Stromal cell of bone marrow (primary cell): ENCODE results near the gene ADGRB3.
"Not testable (repeated sequence)": the region's sequence is repeated elsewhere in the genome, so short reads cannot be mapped to it uniquely, and the experiment has no call there.

Source experiments
- DNase-seq: peaks from one replicate; pipeline ENCODE4 v3.0.0-alpha.2; 2012; ENCODE audit warnings: low read depth

The ADGRB3 gene

DNA sequence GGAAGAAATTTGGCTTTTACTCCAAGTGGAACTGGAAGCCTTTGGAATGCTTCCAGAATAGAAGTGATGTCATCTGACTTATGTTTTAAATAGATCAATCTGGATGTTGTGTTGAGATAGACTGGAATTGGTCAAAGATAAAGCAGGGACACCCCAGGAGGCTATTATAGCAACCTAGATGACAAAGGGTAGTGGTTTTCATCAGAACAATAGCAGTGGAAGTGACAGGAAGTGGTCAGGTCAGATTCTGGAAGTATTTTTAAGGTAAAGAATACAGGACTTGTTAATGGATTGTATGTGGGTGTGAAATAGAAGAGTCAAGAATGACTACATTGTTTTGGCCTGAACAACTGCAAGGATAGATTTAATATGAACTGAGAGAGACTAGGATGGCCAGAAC, 191.4 kb downstream of the ADGRB3 start:
- DNase-seq: no peak

DNA sequence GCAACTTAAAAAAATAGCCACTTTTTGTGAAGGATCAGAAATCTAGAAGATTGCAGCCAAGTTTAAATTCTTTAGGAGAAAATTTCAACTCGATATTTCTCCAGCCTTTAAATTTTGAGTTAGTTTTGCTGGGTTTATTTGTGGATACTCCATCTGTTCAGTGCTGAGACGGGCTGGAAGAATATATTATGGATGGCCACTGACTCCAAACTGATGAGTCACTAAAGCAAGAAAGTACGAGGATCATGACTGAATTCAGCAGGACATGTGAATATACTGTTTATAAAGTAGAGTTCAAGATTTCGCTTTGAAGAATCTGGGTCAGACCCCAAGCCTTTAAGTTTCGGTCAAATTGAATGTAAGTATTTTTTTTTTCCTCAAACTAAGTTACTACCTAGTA, 199.5 kb downstream of the ADGRB3 start:
- peak; percentile 2 for DNase-seq

DNA sequence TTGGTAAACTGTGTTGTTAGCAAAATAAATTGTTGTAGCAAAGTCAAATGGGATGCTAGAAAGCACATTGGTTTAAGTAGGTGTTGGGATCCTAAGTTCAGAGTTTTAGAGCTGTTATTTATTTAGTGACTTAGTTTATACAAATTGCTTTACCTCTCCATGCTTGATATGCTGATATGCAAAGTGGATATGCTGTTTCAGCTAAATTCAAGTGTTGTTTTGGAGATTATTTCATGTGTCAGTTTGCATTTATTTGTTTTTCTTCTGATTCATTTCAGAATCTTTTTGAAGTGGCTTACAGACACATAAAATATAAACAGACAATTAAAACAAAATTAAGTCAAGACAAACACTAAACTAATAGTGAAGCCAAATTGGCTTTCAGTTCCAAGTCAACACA, 203.5 kb downstream of the ADGRB3 start:
- no peak for DNase-seq

DNA sequence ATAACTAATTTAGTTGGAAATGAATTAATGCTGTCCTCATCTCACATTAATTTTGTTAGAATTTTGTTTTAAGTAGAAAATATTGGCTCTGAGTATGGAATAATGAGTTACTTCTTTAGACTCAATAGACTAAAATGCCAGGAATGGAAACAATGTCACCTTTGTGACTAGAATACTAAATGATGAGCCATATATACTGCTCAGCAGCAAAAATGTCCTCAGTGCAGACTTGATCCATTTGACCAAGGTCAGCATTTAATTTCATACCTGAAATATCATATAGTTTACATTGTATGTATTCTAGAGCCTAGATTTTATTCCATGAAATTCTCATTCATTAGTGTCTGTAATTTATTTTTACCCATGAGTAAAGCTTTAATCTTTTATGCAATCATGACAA, 217.7 kb downstream of the ADGRB3 start:
- DNase-seq: no peak

DNA sequence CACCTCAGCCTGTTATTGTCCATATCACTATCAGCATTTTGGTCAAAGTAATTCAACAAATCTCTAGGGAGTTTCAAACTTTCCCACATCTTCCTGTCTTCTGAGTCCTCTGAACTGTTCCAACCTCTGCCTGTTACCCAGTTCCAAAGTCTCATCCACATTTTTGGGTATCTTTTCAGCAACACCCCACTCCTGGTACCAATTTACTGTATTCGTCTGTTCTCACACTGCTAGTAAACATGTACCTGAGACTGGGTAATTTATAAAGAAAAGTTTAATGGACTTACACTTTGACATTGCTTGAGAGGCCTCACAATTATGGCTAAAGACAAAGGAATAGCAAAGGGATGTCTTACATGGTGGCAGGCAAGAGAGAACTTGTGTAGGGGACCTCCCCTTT, 224.2 kb downstream of the ADGRB3 start:
- DNase-seq: no peak

DNA sequence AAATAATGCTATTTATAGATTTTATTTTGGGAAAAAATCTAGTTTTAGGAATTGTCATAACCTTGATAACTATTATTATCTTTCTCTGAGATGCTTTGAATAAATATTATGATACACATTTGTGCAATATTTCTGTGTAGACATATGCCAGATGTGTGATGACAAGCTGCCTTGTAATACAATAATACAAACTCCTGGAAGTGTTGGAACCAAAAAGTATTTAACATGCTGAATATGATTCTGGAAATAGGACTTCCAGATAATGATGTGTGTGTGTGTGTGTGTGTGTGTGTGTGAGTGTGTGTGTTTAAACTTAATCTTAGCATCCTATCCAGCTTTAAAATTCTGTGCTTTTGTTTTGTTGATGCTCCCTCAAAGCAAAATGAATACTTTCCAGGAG, 233.6 kb downstream of the ADGRB3 start:
- DNase-seq: no peak

DNA sequence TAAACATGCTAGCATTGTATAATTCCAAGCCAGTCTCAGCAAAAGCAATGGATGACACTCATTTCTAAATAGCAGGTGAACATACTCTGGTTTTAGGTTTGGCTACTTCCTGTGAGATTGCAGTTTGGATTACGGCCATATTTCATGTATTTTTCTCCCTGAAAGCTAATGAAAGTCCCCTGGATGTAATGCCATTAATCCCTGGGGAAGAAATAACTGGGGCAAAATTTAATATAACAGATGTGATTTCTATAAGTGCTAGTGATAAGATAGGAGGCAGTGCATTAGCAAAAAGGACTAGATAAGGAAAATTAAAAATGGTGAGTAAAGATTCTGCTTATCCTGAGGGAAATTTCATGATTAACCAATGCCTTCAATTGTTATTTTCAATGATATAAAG, 238.2 kb downstream of the ADGRB3 start:
- DNase-seq: no peak

DNA sequence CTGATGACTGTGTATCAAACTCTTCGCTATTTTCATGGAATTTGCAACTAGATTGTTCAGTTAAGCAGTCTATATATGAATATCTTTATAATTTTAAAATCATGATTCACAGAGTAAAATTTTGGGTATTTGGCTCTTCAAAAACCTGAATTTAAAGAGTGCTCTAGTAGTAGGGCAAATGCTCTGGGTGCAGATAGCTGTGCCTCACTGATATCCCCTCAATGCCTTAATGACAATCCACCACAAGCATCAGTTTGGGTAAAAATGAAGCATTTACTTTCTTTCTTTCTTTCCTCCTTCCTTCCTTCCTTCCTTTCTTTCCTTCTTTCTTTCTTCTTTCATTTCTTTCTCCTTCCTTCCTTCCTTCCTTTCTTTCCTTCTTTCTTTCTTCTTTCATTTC, 239.7 kb downstream of the ADGRB3 start:
- no peak for DNase-seq

DNA sequence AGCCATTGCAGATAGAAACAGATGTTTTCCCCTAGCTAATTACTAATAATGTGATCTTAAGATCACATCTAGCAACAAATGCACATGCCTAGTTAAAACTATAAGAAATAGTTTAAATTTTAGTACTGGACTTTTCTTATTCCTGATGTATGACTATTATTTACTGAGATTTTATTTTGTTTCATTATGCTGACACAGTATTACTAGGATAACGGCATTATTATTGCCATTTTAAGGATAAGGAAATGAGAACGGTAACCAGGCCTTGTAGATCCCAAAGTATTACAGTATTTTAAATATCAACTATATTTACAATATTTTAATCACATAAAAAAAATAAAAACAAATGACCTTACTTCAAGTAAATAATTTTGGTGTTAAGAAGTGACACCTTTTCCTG, 240.3 kb downstream of the ADGRB3 start:
- no peak for DNase-seq

DNA sequence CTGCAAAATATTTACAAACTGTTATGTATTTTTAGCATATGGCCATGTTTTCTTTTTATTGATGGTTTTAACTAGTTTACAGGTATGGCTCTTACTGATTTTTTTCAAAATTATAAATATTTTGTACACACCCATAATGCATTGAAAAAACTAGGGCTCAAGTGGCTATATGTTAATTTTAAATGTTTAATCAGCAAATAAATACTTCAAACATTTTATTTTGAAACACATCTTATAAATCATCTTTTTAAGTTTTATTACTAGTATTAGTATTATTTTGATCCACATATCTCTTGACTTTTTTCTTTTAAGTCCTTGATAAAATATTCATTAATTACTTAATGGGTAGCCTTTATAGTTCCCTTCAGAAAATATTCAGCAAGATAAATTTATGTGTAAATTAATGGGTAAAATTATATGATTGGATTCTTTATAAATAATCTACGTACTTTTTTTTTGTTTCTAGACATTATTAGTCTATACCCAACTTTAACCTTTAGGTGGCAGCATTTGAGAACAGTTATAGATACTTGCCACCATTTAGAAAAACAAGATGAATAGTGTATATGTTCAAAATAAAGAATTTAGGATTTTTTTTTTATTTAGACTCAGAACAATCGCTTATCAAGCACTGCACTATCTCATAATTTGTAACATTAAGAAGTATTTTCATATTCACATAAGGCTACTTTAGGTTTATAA, 241.9 kb downstream of the ADGRB3 start:
- DNase-seq: peak; percentile 3

DNA sequence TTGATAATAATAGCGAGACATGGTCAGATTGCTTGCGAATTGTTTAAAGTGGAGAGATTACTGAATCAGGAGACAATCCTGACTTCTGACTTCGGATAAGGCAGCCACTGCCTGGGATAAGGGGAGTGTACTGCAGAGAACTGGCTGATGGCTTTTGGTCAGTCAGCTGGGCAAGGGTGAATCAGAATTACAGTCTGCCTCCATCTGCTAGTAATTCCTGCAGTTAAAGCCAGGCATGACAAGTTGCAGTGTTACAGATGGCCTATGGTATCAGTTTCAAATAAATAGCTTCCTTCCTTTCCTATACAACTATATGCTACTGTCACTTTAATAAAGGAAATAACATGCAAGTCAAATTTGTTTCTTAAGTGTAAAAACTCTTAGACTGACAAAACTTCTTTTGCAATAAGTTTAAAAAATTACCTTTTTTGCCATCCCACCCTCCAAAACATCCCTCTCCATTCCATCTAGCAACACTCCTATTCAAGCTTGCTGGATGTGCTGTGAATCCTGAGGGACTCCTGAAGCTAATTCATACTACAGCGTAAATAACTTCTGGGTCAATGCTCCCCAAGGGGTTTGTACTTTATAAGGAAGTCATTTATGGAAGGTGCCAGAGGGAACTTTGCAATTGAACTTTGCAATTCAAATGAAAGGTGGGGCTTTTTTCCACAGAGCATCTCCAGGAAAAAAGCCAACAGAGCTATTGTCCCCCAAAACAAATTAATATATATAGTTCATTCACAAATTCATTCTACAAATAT, 245.2 kb downstream of the ADGRB3 start:
- peak; percentile 2 for DNase-seq

DNA sequence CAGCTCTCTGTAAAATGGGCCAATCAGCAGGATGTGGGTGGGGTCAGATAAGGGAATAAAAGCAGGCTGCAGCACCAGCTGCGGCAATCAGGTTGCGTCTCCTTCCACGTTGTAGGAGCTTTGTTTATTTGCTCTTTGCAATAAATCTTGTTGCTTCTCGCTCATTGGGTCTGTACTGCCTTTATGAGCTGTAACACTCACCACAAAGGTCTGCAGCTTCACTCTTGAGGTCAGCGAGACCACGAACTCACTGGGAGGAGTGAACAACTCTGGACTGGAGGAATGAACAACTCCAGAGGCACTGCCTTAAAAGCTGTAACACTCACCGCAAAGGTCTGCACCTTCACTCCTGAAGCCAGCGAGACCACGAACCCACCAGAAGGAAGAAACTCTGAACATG, 248.2 kb downstream of the ADGRB3 start:
- DNase-seq: not testable (repeated sequence)

DNA sequence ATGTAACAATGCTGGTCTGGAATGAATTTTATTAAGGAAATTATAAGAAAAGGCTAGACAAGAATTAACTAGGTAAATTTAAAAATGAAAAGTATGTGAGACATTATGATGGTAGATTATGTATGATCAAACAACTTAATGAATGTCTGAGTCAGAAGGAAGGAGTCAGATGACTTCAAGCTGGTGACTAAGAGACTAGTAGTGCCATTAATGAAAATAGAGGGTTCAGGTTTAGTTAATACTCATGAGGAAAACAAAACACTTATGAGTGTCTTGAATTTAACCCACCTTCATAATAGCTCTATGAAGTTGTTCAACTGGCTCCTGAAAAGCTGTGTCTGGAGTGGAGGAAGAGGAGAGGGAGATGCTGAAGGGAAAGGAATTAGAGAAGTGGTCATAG, 256.3 kb downstream of the ADGRB3 start:
- DNase-seq: no peak

DNA sequence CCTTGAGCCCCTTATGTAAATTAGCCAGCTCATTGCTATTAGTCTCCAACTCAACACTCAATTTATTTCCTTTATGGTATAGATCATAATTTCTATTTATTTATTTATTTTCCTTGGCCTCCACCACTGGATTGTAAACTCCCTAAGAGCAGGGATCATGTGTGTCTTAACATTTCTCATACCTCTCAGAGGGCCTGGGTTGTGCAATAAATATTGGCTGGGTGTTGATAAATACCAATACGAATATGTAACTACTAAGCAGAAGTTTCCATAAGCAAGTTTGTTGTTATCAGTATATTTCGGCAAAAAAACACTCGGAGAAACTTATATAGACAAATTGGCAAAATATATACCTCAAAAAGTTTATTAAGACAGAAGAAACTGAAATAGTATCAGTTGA, 257.4 kb downstream of the ADGRB3 start:
- no peak for DNase-seq

DNA sequence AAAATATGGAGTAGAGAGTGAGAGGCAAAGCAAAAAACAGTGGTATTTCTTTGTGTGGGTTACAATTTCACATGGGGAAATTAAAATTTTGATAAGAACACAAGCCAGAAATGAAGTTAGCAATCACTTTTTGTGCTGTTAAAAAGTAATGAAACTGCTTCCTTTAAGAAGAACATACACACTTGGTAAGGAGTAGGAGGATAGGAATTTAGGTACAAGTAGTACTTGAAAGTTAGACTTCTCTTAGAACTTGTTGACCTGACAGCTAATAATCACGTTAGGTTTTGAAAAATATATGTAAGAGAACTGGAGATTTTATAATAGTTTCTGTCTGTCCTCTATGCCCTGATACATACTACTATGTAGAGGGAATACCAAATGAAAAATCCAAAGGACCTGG, 260.8 kb downstream of the ADGRB3 start:
- DNase-seq: no peak

DNA sequence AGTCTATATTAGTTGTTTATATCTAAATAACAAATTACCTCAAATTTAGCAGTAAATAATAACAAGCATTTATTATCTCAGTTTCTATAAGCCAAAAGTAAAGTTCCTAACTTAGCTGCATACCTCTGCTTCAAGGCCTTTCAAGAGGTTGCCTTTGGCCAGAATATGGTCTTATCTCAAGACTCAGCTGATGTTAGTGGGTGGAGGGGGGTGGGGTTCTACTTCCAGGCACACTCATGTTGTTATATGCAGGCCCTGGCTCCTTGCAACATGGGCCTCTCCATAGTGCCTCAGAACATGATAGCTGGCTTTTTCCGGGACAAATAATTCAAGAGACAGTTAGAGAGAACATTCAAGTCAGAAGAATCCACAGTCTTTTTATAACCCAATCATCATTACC, 266.0 kb downstream of the ADGRB3 start:
- DNase-seq: no peak

DNA sequence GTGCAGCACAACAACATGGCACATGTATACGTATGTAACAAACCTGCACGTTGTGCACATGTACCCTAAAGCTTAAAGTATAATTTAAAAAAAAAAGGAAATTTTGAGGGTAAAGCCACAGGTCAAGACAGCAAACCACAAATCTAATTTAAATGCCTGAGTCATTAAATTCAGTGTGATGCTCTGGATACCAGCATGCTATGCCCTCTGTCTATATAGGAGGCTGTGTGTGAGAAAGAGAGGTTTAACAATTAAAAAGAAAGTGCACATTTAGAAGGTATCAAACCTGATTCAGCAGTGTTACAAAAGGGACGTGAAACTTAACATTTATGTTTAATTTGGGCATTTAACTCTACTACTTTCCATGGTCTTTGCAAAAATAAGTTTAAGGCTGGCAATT, 276.3 kb downstream of the ADGRB3 start:
- no peak for DNase-seq

DNA sequence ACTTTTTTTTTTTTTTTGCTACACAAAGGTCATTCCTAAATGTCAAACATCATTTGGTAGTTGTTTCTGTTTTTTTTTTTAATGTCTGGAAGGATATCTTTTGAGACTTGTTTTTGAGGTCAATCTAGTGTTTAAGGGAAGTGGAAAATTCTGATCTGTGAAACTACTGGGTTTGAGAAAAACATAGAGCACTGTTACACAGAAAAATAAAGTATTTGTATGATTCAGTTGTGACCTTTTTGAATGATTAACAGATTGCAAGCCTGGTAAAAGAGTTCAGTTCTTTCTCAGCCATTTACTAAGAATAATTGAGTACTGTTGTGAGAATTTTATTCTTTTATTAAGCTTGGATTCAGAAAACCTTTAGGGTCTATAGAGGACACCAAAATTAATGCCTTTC, 276.7 kb downstream of the ADGRB3 start:
- no peak for DNase-seq

DNA sequence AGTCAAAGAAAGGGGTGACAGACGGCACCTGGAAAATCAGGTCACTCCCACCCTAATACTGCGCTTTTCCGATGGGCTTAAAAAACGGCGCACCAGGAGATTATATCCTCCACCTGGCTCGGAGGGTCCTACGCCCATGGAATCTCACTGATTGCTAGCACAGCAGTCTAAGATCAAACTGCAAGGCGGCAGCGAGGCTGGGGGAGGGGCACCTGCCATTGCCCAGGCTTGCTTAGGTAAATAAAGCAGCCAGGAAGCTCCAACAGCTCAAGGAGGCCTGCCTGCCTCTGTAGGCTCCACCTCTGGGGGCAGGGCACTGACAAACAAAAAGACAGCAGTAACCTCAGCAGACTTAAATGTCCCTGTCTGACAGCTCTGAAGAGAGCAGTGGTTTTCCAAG, 277.7 kb downstream of the ADGRB3 start:
- DNase-seq: not testable (repeated sequence)

DNA sequence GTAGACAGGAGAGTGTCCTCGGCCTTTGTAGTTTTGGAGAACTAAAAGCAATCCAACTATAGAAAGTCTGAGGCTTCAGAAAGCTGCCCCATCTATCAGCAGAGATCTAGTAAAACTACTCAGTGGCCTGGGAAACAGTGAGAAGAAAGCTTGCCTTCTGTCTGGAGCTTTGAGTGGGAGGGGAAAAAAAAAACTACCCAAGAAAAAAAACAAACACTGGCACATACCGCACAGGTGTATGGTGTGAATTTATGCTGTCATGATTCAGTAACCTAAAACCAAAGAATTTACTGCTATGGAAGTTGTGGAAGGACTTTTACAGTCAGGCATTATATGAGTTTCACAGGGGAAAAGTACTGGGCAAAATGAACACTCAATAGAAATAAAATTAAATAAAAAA, 280.5 kb downstream of the ADGRB3 start:
- no peak for DNase-seq

DNA sequence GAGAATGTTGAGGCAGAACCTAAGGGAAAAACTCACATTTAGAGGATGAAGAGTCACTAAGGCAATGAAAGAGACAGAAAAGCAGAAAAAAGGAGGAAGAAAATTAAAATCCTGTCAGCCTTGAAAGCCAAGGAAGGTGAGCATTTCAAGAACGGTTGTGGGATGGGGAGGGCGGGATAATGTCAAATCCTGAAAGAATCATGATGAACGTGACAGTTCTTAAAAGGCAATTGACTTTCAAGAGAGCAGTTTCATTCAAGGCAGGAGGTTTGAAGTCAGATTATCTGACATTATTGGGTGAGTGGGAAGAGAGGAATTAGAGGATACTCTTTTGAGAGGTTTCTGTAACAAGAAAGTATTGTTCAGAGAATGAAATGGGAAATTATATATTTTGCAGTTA, 284.5 kb downstream of the ADGRB3 start:
- DNase-seq: no peak

DNA sequence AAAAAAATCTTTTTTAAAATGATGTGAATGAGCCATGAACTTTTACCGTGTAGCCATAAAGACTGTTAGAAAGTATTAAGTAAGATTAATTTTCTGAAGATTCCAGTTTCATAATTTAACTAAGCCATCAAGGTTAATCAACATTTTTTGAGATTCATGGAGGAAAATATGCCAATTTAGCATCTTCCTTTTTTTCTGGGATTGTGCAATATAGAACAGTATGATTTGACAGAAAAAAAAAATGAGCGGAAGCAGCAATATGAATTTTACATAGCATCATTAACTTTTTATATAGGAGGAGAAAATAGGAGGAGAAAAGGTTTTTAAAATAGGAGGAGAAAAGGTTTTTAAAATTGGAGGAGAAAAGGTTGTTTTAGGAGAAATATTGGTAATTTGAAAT, 306.3 kb downstream of the ADGRB3 start:
- DNase-seq: no peak

DNA sequence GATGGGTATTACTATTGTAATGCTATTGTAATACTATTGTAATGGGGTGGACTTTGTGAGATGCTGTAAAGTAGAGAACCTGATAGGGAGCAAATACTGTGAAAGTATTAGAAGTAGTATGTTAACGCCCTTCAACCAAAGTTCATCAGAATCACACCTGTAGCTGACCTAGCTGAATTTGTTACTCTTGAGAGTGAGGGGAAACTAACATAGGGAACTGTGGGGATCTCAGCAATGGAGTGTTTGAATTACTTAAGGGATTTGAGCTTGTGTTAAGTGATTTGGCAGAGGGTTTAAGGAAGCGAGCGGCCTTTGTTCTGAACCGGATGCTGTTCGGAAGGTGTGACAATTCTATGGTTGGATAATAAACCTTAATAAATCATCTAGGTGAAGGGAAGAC, 312.6 kb downstream of the ADGRB3 start:
- DNase-seq: no peak

DNA sequence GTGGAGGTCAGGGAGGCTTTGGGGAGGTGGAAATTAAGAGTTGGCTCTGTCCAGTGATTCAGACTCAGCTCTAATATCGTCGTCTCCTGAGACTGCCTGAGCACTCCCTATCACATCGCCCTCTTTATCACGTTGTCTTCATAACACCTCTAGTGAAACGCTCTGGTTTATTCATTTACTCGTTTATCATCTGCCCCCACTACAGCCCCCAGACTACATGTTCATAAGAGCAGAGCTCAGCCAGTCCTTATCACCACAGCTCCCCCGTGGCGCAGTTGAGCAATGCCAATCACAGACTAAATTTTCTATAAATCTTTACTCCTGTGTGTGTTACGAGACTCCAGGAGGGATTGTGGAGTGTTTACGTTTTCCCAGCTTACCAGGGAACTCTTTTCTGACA, 316.2 kb downstream of the ADGRB3 start:
- no peak for DNase-seq
